22Rv1 (cell line): ENCODE results near the gene RNF5.
"Not testable (repeated sequence)": the region's sequence is repeated elsewhere in the genome, so short reads cannot be mapped to it uniquely, and the experiment has no call there.

Experiments
- ZFX ChIP-seq: fragments of 450-650 bp; IDR thresholded peaks from 2 replicates; pipeline ENCODE4 v1.6.1; 2017; ENCODE audit warnings: antibody characterized with exemption, borderline replicate concordance
- TF ChIP-seq, protein P1 (sequence below): fragments of 450-650 bp; IDR thresholded peaks from 2 replicates; pipeline ENCODE4 v1.5.1; 2017; ENCODE audit warnings: mild to moderate bottlenecking

DNA sequence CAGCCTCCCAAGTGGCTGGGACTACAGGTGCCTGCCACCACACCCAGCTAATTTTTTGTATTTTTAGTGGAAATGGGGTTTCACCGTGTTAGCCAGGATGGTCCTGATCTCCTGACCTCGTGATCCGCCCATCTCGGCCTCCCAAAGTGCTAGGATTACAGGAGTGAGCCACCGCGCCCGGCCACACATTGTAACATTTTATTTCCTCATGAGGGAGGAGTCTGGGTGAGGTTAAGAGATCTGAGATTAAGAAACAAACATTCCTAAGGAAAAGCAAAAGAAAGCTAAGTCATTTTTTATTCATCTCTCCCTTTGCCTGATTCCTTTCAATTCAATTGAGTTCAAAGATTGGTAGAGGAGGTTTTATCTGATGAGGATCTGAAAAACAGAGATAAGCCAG lies 34.0 kb upstream of the RNF5 start:
- TF ChIP-seq, protein P1, sequence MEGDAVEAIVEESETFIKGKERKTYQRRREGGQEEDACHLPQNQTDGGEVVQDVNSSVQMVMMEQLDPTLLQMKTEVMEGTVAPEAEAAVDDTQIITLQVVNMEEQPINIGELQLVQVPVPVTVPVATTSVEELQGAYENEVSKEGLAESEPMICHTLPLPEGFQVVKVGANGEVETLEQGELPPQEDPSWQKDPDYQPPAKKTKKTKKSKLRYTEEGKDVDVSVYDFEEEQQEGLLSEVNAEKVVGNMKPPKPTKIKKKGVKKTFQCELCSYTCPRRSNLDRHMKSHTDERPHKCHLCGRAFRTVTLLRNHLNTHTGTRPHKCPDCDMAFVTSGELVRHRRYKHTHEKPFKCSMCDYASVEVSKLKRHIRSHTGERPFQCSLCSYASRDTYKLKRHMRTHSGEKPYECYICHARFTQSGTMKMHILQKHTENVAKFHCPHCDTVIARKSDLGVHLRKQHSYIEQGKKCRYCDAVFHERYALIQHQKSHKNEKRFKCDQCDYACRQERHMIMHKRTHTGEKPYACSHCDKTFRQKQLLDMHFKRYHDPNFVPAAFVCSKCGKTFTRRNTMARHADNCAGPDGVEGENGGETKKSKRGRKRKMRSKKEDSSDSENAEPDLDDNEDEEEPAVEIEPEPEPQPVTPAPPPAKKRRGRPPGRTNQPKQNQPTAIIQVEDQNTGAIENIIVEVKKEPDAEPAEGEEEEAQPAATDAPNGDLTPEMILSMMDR, result not testable (repeated sequence)
- not testable (repeated sequence) for TF ChIP-seq ZFX
